Pulmonary artery endothelial cell (primary cell): ENCODE measurements around the gene COPG2. TPM values are rescaled to one million over a fixed set of nuclear protein-coding genes. Genes with fewer than 3 reads are reported as not detected.
"Not testable (repeated sequence)": the region's sequence is repeated elsewhere in the genome, so short reads cannot be mapped to it uniquely, and the experiment has no call there.

ENCODE experiments used
- DNase-seq: peaks from one replicate; pipeline ENCODE4 v3.0.0-alpha.2; 2011; ENCODE audit warnings: low read depth, low spot score
- total RNA-seq: library from RNA; depleted of rRNA; stranded (reverse); fragments of >200 nt; gene quantifications from 2 replicates; pipeline ENCODE4 v1.2.3, GENCODE V29; 2014

The COPG2 gene
- total RNA-seq, 1 donor from 2014 or later, result 22.2 TPM

GRCh38 chr7:130566168-130566897 lies 102.2 kb downstream of the COPG2 start:
- peak; percentile 80 for DNase-seq

GRCh38 chr7:130560972-130561371 lies 107.6 kb downstream of the COPG2 start:
- no peak for DNase-seq

- no peak for DNase-seq
Observed at GRCh38 chr7:130559184-130559583, 109.4 kb downstream of the COPG2 start.

- DNase-seq, result no peak
Observed at GRCh38 chr7:130554481-130554880, 114.1 kb downstream of the COPG2 start.

GRCh38 chr7:130553398-130554029 lies 115.0 kb downstream of the COPG2 start:
- no peak for DNase-seq

DNA sequence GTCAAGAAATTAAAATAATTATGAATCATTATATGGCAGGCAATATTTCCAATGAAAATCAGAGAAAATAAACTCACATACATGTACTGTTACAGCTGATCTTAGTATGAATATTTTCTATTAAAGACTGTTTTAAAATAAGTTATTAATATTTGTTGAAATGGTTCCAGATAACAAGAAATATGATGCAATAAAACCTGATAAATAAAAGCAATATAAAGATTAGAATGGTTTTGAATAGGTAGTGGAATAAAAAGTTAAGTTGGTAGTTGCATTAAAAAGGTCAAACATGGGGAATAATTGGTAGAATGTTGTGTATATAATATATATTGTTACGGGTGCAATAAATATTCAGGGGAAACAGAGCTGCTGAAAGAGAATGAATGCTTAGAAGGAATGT lies 124.2 kb downstream of the COPG2 start:
- DNase-seq, result no peak

GRCh38 chr7:130543487-130544010 lies 125.0 kb downstream of the COPG2 start:
- no peak for DNase-seq

DNA sequence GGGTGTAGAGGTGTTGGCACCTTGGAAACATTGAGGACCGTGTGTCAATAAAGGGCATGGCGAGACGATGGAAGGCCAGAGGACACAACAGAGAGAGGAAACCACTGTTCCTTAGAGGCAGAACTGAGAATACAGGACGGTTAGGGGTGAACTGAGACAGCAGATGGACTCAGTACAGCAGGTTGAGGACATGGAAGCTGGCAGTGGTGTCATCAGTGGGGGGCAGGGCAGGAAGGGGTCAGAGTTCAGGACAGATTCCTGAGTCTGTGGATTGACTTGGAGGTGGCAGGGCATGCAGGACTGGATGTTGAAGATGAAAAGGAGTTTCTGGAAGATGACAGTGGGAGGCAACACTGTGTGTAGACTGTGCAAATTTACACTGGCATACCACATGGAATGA lies 126.3 kb downstream of the COPG2 start:
- DNase-seq, result not testable (repeated sequence)

DNA sequence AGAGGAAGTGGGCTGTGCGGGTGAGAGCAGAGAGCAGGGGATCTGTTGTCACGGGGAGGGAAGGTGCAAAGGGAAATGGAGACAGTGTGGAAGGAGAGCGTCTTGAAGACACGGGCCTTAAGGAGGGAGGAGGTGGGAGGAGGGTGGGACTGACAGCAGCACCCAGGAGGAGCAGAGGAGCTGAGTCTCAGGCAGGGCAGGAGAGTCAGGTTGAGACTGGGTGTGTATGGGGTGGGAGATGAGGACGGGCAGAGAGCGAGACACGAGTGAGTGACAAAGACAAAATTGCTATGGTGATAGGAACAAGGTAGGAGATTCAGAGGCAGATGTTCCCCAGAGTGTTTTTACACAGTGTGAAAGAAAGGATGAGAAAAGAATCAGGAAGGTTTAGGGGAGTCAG lies 127.3 kb downstream of the COPG2 start:
- not testable (repeated sequence) for DNase-seq

GRCh38 chr7:130537894-130538293 lies 130.7 kb downstream of the COPG2 start:
- not testable (repeated sequence) for DNase-seq

DNA sequence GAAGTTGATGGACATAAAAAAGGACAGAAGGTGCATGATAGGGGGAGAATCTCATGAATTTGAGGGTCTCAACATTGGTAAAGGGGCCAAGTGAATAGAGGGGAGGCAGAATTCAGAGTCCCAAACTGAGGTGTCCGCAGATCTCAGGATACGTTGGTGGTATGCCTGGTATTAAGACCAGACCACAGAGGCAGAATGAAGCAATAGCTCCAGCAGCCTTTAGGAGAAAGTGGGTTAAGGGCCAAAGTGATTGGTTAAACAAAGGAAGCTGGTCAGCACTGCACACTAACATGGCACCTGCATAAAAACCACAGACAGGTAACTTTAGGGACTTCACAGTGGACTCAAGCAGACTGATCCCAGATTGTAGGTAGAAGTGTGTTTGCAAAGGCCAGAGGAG lies 139.1 kb downstream of the COPG2 start:
- no peak for DNase-seq

GRCh38 chr7:130527752-130528355 lies 140.7 kb downstream of the COPG2 start:
- not testable (repeated sequence) for DNase-seq

DNA sequence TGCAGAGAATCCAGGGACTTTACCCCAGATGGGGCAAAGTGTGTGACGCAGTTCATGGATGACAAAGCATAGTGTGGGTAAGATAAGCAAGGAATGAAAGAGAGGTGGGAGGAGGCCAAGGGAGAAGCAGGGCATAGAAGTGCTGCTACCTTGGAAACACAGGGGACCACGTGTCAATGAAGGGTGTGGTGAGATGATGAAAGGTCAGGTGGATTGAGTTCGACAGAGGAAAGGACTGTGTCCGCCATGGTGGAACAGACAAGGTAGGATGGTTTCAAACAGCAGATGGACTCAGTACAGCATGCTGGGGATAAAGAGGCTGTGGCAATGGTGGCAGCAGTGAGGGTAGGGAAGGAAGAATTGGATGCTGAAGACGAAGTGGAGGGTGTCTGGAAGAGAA lies 143.9 kb downstream of the COPG2 start:
- no peak for DNase-seq

GRCh38 chr7:130523519-130524125 lies 144.9 kb downstream of the COPG2 start:
- DNase-seq, result not testable (repeated sequence)

- no peak for DNase-seq
Observed at GRCh38 chr7:130521258-130521951, 147.1 kb downstream of the COPG2 start.

GRCh38 chr7:130515315-130516040 lies 153.1 kb downstream of the COPG2 start:
- DNase-seq, result no peak

DNA sequence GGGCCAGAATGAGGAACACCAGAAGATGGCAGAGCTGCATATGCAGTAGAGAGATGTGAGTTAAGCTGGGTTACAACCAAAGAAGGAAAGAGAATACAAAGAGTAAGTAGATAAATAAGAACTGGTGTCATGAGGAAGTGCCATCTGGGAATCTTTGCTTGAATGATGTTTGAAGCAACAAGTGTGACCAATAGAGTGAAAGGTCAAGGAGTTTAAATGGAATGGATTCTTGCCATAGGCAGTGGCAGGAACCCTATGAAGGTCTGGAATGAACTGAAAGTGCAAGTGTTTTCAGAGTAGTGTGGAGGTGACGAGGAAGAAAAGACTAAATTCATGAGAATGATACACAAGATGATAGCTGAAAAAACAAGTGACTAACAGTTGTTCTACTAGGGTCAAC lies 155.1 kb downstream of the COPG2 start:
- no peak for DNase-seq

GRCh38 chr7:130512038-130512437 lies 156.5 kb downstream of the COPG2 start:
- not testable (repeated sequence) for DNase-seq

- no peak for DNase-seq
Observed at GRCh38 chr7:130506358-130506757, 162.2 kb downstream of the COPG2 start.

- no peak for DNase-seq
Observed at GRCh38 chr7:130505753-130506152, 162.8 kb downstream of the COPG2 start.

DNA sequence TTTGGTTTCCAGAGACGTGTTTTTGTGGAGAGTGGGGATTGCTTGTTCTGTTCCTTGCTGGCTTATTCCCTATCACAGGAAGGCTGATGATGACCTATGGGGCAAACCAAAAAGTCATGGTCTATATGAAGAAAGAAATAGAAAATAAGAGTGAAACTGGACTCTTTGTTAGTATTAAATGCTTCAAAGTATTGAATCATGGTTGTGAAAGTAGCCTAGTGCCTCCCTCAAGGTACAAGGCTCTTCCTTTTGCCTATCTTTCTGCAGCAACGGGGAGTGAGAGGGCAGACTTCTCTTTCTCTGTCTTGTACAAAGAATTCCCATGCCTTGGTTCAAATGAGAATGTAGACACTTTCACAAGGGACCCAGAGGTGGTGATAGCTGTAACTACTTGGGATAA lies 167.6 kb downstream of the COPG2 start:
- DNase-seq, result no peak
